ENCODE measurements around the gene SIGLEC12.

GRCh38 chr19:51541458-51542357 is 40.1 kb upstream of the SIGLEC12 start:
- no peak for TF ChIP-seq CTCF (IDR thresholded peaks at IDR 0.05)
- TF ChIP-seq POLR2A (IDR thresholded peaks at IDR 0.05), result no peak

Data from testis (tissue), 2 donors.